Sigmoid colon (tissue), 7 donors: ENCODE measurements around the gene TBL1Y. TPM values are rescaled to one million over a fixed set of nuclear protein-coding genes. Genes with fewer than 3 reads are reported as not detected.

ENCODE experiments used
- DNase-seq: peaks from one replicate; pipeline ENCODE4 v3.0.0-alpha.2; 2019
- H3K27ac ChIP-seq, 4 donors: fragments of 200-600 bp; sonication (generic); one replicate each; pipeline ENCODE4 v1.5.1; 2016 to 2019; ENCODE audit warnings: mild to moderate bottlenecking in 1 of 4
- H3K27me3 ChIP-seq, 3 donors: fragments of 200-600 bp; sonication (generic); one replicate each; pipeline ENCODE4 v1.5.1; 2019; ENCODE audit warnings: mild to moderate bottlenecking in 1 of 3
- H3K36me3 ChIP-seq, 4 donors: fragments of 200-600 bp; sonication (generic); one replicate each; pipeline ENCODE4 v1.5.1; 2016 to 2019
- H3K4me1 ChIP-seq, 4 donors: fragments of 200-600 bp; sonication (generic); one replicate each; pipeline ENCODE4 v1.5.1; 2017 to 2019
- H3K4me3 ChIP-seq, 4 donors: fragments of 200-600 bp; sonication (generic); one replicate each; pipeline ENCODE4 v1.5.1; 2017 to 2019; ENCODE audit warnings: mild to moderate bottlenecking in 2 of 4, moderate library complexity in 1 of 4
- H3K9me3 ChIP-seq, 4 donors: fragments of 200-600 bp in 3 of 4; sonication (generic) in 3 of 4; one replicate each; pipeline versions ENCODE4 v1.5.1 to v1.6.1; 2013 to 2019
- EP300 ChIP-seq, 4 donors: sonication (generic); formaldehyde crosslinking; IDR thresholded peaks; one replicate each; pipeline ENCODE4 v1.6.1; 2017; ENCODE audit warnings: antibody characterized with exemption in 4 of 4
- POLR2A ChIP-seq, 2 donors: fragments of 450-650 bp; IDR thresholded peaks; one replicate each; pipeline ENCODE4 v1.6.1; 2016; ENCODE audit warnings: antibody characterized with exemption in 2 of 2, mild to moderate bottlenecking in 2 of 2, moderate library complexity in 2 of 2
- POLR2AphosphoS5 ChIP-seq, 4 donors: sonication (generic); formaldehyde crosslinking; IDR thresholded peaks; one replicate each; pipeline ENCODE4 v1.6.1; 2017; ENCODE audit warnings: antibody characterized with exemption in 4 of 4
- WGBS, 2 donors: extraction: QIAGEN DNeasy Blood & Tissue Kit; methylation state at CpG; one replicate each; pipeline ENCODE4 v1.1.7; 2013; 5-methylcytosine and 5-hydroxymethylcytosine counted together
- intact Hi-C: fragments of 100-400 bp; cut with DNase I; formaldehyde crosslinking; loops from one replicate; pipeline ENCODE4 v1.15.1; 2023
- polyA plus RNA-seq, 3 donors: library from polyadenylated mRNA; stranded (reverse); fragments of 200-250 nt; gene quantifications; one replicate each; pipeline ENCODE4 v1.2.3, GENCODE V29; 2013
- total RNA-seq, 4 donors: library from RNA; depleted of rRNA; stranded (reverse); fragments of >200 nt; gene quantifications; one replicate each; pipeline ENCODE4 v1.1.0, GENCODE V29; 2016
- TF ChIP-seq, protein P1 (sequence below), 4 experiments: fragments of 450-650 bp in 3 of 4; fragments of 200-600 bp in 1 of 4; IDR thresholded peaks; one replicate each; pipeline ENCODE4 v1.5.1; 2016 to 2019; ENCODE audit warnings: antibody characterized with exemption in 4 of 4, mild to moderate bottlenecking in 3 of 4, moderate library complexity in 2 of 4
- donor health status: healthy with polysubstance abuse.
- donor health status: Bipolar disorder and iron deficiency.
- donor health status: healthy.

Gene TBL1Y
- total and polyA plus RNA-seq, 7 donors = 0.17 to 0.27 TPM; not detected in 5

DNA sequence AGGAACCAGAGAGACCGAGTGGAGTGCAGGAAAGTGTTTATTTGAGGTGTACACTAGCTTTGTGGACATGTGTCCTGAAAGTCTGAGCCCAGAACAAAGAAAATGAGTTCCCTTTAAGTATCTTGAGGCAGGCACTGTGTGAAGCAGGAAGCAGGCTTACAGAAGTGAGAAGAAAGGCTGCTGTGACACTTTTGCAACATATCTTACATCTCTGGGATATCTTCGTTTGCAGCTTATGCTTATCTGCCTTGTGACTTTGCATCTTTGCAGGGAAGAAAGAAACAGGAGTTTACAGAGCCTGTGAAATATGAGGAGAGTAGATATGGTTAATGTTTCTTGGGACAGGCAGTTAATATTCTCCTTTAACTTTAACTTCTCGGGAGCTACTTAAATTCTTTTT, 92.1 kb downstream of the TBL1Y start:
- Histone ChIP-seq H3K36me3 (no peaks in the 10 kb centered on the region), H3K27ac (no peak overlapping the region), H3K9me3 (no peaks in the 10 kb centered on the region), H3K4me1 (no peaks in the 10 kb centered on the region), H3K27me3 (no peaks in the 10 kb centered on the region), H3K4me3 (no peak overlapping the region)
- no peak for DNase-seq
- WGBS, 2 donors = 47 to 80% methylated on average over 3 of the region's 3 CpGs
- intact Hi-C loops = no loop called here
- no peak for TF ChIP-seq EP300 (IDR thresholded peaks at IDR 0.05)
- TF ChIP-seq, protein P1, sequence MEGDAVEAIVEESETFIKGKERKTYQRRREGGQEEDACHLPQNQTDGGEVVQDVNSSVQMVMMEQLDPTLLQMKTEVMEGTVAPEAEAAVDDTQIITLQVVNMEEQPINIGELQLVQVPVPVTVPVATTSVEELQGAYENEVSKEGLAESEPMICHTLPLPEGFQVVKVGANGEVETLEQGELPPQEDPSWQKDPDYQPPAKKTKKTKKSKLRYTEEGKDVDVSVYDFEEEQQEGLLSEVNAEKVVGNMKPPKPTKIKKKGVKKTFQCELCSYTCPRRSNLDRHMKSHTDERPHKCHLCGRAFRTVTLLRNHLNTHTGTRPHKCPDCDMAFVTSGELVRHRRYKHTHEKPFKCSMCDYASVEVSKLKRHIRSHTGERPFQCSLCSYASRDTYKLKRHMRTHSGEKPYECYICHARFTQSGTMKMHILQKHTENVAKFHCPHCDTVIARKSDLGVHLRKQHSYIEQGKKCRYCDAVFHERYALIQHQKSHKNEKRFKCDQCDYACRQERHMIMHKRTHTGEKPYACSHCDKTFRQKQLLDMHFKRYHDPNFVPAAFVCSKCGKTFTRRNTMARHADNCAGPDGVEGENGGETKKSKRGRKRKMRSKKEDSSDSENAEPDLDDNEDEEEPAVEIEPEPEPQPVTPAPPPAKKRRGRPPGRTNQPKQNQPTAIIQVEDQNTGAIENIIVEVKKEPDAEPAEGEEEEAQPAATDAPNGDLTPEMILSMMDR (IDR thresholded peaks at IDR 0.05) = no peak

GRCh38 chrY:7007911-7008310, 97.4 kb downstream of the TBL1Y start:
- Histone ChIP-seq H3K9me3 (no peaks in the 10 kb centered on the region), H3K4me3 (no peak overlapping the region), H3K36me3 (no peaks in the 10 kb centered on the region), H3K4me1 (no peaks in the 10 kb centered on the region), H3K27ac (no peak overlapping the region), H3K27me3 (no peaks in the 10 kb centered on the region)
- DNase-seq = no peak
- TF ChIP-seq POLR2A (IDR thresholded peaks at IDR 0.05) = no peak
- TF ChIP-seq POLR2AphosphoS5 (IDR thresholded peaks at IDR 0.05) = no peak
- TF ChIP-seq EP300 (IDR thresholded peaks at IDR 0.05) = no peak
- TF ChIP-seq, protein P1 (IDR thresholded peaks at IDR 0.05) = no peak
- intact Hi-C loops = no loop called here
- WGBS, 2 donors = 72 to 88% methylated on average over 1 of the region's 1 CpG

GRCh38 chrY:7008578-7009355, 98.3 kb downstream of the TBL1Y start:
- Histone ChIP-seq H3K27me3 (no peaks in the 10 kb centered on the region), H3K4me1 (no peaks in the 10 kb centered on the region), H3K27ac (no peak overlapping the region), H3K4me3 (no peak overlapping the region), H3K36me3 (no peaks in the 10 kb centered on the region), H3K9me3 (no peaks in the 10 kb centered on the region)
- TF ChIP-seq POLR2AphosphoS5 (IDR thresholded peaks at IDR 0.05) (no peak), POLR2A (IDR thresholded peaks at IDR 0.05) (no peak), EP300 (IDR thresholded peaks at IDR 0.05) (no peak)
- TF ChIP-seq, protein P1 (IDR thresholded peaks at IDR 0.05) = no peak
- no peak for DNase-seq
- intact Hi-C loops = no loop called here
- WGBS, 2 donors = 37 to 69% methylated on average over 6 of the region's 6 CpGs

- Histone ChIP-seq H3K27me3 (no peaks in the 10 kb centered on the region), H3K4me3 (no peak overlapping the region), H3K36me3 (no peaks in the 10 kb centered on the region), H3K9me3 (no peaks in the 10 kb centered on the region), H3K4me1 (no peaks in the 10 kb centered on the region), H3K27ac (no peak overlapping the region)
- DNase-seq = no peak
- WGBS, 2 donors = 90 to 93% methylated on average over 2 of the region's 2 CpGs
- TF ChIP-seq POLR2A (IDR thresholded peaks at IDR 0.05) (no peak), EP300 (IDR thresholded peaks at IDR 0.05) (no peak), POLR2AphosphoS5 (IDR thresholded peaks at IDR 0.05) (no peak)
- TF ChIP-seq, protein P1 (IDR thresholded peaks at IDR 0.05) = no peak
- intact Hi-C loops = no loop called here
Measured at GRCh38 chrY:7013051-7013450, 102.6 kb downstream of the TBL1Y start.

DNA sequence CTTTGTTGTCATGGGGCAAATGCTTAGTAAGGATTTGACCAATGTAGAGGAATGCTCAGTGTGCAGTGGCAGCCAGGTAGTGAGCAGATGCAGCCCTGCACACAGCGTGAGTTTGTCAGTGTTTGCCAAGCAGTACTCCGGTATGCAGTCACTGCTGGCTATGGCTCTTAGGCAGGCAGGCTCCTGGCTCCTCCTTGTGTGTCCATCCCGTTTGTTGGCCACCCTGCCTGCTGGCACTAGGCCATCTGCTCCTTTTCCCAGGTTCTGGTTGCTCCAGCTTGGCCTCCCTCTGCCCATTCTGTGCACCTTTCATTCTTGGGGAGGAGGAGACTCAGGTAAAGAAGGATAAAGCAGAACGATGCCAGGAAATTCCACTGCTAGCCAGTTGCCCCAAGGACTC, 106.0 kb downstream of the TBL1Y start:
- 82 to 83% methylated on average over 4 of the region's 4 CpGs for WGBS, 2 donors
- H3K27me3 ChIP-seq = no peaks in the 10 kb centered on the region
- no peak overlapping the region for H3K4me3 ChIP-seq
- H3K27ac ChIP-seq = no peak overlapping the region
- no peaks in the 10 kb centered on the region for H3K4me1 ChIP-seq
- no peaks in the 10 kb centered on the region for H3K9me3 ChIP-seq
- intact Hi-C loops = no loop called here
- no peaks in the 10 kb centered on the region for H3K36me3 ChIP-seq
- TF ChIP-seq, protein P1 (IDR thresholded peaks at IDR 0.05) = no peak
- no peak for TF ChIP-seq POLR2AphosphoS5 (IDR thresholded peaks at IDR 0.05)
- no peak for TF ChIP-seq POLR2A (IDR thresholded peaks at IDR 0.05)
- no peak for DNase-seq
